H1 (cell line): Measurements from ENCODE around the gene PIAS3. TPM values are rescaled to one million over a fixed set of nuclear protein-coding genes. Genes with fewer than 3 reads are reported as not detected.

Experiments used
- CHD2 ChIP-seq: IDR thresholded peaks from 2 replicates; pipeline ENCODE4 v1.6.1; 2012; ENCODE audit warnings: low read length, improper control_type of control experiment
- CHD7 ChIP-seq: fragments of 300-600 bp; sonication (generic); IDR thresholded peaks from 2 replicates; pipeline ENCODE4 v1.7.1; 2012; ENCODE audit warnings: low read length, moderate library complexity, mild to moderate bottlenecking, inconsistent platforms; ENCODE audit not compliant: insufficient replicate concordance
- E2F6 ChIP-seq: IDR thresholded peaks from 2 replicates; pipeline ENCODE4 v1.6.1; 2012; ENCODE audit warnings: inconsistent platforms
- POLR2AphosphoS5 ChIP-seq: IDR thresholded peaks from 2 replicates; pipeline ENCODE4 v1.6.1; 2011; ENCODE audit warnings: low read depth, low read length
- SRF ChIP-seq: IDR thresholded peaks from 2 replicates; pipeline ENCODE4 v1.6.1; 2011; ENCODE audit warnings: mild to moderate bottlenecking, low read depth, low read length, moderate library complexity
- TAF7 ChIP-seq: optimal IDR thresholded peaks from 2 replicates; pipeline ENCODE3; 2011; ENCODE audit warnings: low read depth, mild to moderate bottlenecking, inconsistent platforms, low read length, moderate library complexity, borderline replicate concordance
- TEAD4 ChIP-seq: IDR thresholded peaks from 2 replicates; pipeline ENCODE4 v1.6.1; 2012; ENCODE audit warnings: low read depth, low read length, inconsistent platforms, mixed read lengths
- USF2 ChIP-seq: IDR thresholded peaks from 2 replicates; pipeline ENCODE4 v1.6.1; 2011; ENCODE audit warnings: low read length, improper control_type of control experiment
- polyA plus RNA-seq, 7 experiments: library from polyadenylated mRNA; depleted of rRNA in 3 of 7; stranded (reverse) in 5 of 7; unstranded in 2 of 7; fragments of >200 nt in 5 of 7; fragments of 200-250 nt in 2 of 7; gene quantifications; 1 replicate in 5 of 7; 2 replicates in 1 of 7; 4 replicates in 1 of 7; pipeline versions ENCODE4 v1.2.1 to v1.2.3, GENCODE V29; 2011 to 2013; ENCODE audit warnings: missing spikeins in 2 of 7, mixed read lengths in 2 of 7
- total RNA-seq: library from RNA; stranded (reverse); fragmentation: NEBNext Ultra II Directional; extraction: Animal tissue kit (Norgen Biotek cat#: 25700); gene quantifications from 2 replicates; pipeline ENCODE4 v1.2.1, GENCODE V29; 2021

PIAS3 gene
- total and polyA plus RNA-seq, 2 of the 8 experiments (the other 6 are each of a cell fraction or from before 2014, with no cell fraction given), result 36.7 to 49.9 TPM

GRCh38 chr1:145823565-145824498 lies 35.0 kb downstream of the PIAS3 start, which contains the start of the genes POLR3C and RNF115 (continued):
- peak; percentile 61 for TF ChIP-seq TAF7
- TF ChIP-seq SRF, result no peak
- no peak for TF ChIP-seq TEAD4
- peak; percentile 84 for TF ChIP-seq E2F6
- TF ChIP-seq USF2, result peak; percentile 79
- no peak for TF ChIP-seq CHD7
- peak; percentile 57 for TF ChIP-seq POLR2AphosphoS5
- no peak for TF ChIP-seq CHD2
